Mucosa of descending colon (tissue), 3 donors: ENCODE results near the gene TEC. TPM values are rescaled to one million over a fixed set of nuclear protein-coding genes. Genes with fewer than 3 reads are reported as not detected.

Experiments used
- ATAC-seq: fragments of 200-7000 bp; cut with Tn5 transposase; one replicate; pipeline ENCODE4 v1.9.1; 2020; ENCODE audit warnings: mild to moderate bottlenecking, moderate library complexity
- DNase-seq, 3 donors: peaks; one replicate each; pipeline ENCODE4 v3.0.0-alpha.2; 2020
- H3K36me3 ChIP-seq: fragments of 200-600 bp; one replicate; pipeline ENCODE4 v1.8.0; 2021; ENCODE audit warnings: low read depth, mild to moderate bottlenecking
- H3K4me1 ChIP-seq: fragments of 200-600 bp; one replicate; pipeline ENCODE4 v1.8.0; 2021; ENCODE audit warnings: low read depth, mild to moderate bottlenecking
- H3K4me3 ChIP-seq: fragments of 200-600 bp; one replicate; pipeline ENCODE4 v1.8.0; 2021; ENCODE audit warnings: mild to moderate bottlenecking
- H3K9me3 ChIP-seq: fragments of 200-600 bp; one replicate; pipeline ENCODE4 v1.8.0; 2021; ENCODE audit warnings: mild to moderate bottlenecking
- intact Hi-C, 2 donors: fragments of 100-400 bp; cut with DNase I in 1 of 2; cut with micrococcal nuclease in 1 of 2; formaldehyde crosslinking; loops; one replicate each; pipeline versions ENCODE4 v1.11.0 to v1.11.1; 2022; cut with DNase I, micrococcal nuclease
- total RNA-seq, 3 donors: library from RNA; stranded (reverse); fragmentation: NEBNext Ultra II Directional in 2 of 3; extraction: Animal tissue kit (Norgen Biotek cat#: 25700) in 2 of 3; gene quantifications; one replicate each; pipeline versions ENCODE4 v1.2.1 to v1.2.4, GENCODE V29; 2021 to 2023
- TF ChIP-seq, protein P1 (sequence below): fragments of 200-600 bp; IDR thresholded peaks from one replicate; pipeline ENCODE4 v1.8.0; 2022; ENCODE audit warnings: antibody characterized with exemption, mild to moderate bottlenecking
- donor health status: DM: no; HTN: no; CAD: no; lungs with moderate emphysema.
- donor health status: DM: no; HTN: no; CAD: no.
- donor health status: DM: no; HTN: yes; CAD: no.

Gene TEC
- total RNA-seq, 3 donors from 2014 or later: 3.4 to 4.0 (median 3.8) TPM

DNA sequence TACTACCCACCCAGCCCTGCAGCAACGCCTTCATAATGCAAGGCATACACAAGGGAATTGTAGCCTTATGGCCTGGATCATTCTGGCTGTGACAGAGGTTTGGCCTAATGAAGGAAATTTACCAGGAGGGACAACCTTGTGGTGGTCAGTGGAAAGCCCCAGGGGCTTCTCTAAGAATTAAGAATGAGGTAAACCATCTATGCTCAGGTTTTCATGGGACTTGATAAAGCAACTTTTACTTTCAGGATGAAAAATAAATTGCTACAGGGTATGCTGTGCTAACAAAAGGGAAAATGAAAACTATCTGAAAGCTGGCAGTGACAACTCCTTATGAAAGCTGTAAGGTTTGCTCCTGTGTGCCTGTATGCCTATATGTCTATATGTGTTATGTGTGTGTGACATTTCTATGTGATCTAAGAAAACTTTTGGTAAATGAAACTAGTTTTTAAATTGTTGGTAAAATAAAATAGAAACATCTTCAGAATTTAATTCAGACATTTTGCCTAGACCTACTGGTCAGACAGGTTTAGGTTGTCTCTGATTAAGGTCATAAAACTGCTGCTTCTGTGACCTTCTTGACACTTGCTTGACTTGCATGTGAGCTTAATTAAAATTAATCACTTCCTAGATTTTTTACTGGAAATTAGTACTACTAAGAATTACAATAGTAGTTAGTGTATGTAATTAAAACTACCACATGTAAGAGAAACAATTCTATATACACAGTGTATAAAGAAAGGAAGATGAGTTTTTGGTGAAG, 115.7 kb downstream of the TEC start:
- no peaks in the 10 kb centered on the region for H3K4me1 ChIP-seq
- H3K9me3 ChIP-seq: peaks cover 25% of the 10 kb centered on the region
- no peaks in the 10 kb centered on the region for H3K36me3 ChIP-seq
- TF ChIP-seq, protein P1, sequence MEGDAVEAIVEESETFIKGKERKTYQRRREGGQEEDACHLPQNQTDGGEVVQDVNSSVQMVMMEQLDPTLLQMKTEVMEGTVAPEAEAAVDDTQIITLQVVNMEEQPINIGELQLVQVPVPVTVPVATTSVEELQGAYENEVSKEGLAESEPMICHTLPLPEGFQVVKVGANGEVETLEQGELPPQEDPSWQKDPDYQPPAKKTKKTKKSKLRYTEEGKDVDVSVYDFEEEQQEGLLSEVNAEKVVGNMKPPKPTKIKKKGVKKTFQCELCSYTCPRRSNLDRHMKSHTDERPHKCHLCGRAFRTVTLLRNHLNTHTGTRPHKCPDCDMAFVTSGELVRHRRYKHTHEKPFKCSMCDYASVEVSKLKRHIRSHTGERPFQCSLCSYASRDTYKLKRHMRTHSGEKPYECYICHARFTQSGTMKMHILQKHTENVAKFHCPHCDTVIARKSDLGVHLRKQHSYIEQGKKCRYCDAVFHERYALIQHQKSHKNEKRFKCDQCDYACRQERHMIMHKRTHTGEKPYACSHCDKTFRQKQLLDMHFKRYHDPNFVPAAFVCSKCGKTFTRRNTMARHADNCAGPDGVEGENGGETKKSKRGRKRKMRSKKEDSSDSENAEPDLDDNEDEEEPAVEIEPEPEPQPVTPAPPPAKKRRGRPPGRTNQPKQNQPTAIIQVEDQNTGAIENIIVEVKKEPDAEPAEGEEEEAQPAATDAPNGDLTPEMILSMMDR: no peak
- ATAC-seq (no peak), DNase-seq (no peak)
- intact Hi-C loops: no loop called here
- H3K4me3 ChIP-seq: no peak overlapping the region

DNA sequence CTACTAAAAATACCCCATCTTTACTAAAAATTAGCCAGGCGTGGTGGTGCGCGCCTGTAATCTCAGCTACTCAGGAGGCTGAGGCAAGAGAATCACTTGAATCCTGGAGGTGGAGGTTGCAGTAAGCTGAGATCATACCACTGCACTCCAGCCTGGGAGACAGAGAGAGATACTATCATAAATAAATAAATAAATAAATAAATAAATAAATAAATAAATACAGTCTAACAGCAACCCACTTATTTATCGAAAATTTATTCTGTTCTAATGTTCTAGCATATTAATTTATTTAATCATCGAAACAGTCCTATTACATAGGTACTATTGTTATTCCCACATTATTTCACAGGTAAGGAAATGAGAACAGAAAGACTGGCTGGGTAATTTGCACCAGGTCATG, 117.4 kb downstream of the TEC start:
- no peaks in the 10 kb centered on the region for H3K4me1 ChIP-seq
- H3K4me3 ChIP-seq: no peak overlapping the region
- H3K36me3 ChIP-seq: no peaks in the 10 kb centered on the region
- DNase-seq (no peak), ATAC-seq (no peak)
- intact Hi-C loops: no loop called here
- peaks cover 25% of the 10 kb centered on the region for H3K9me3 ChIP-seq
- TF ChIP-seq, protein P1: no peak

GRCh38 chr4:48149827-48150370, 119.7 kb downstream of the TEC start:
- no peak for DNase-seq
- H3K9me3 ChIP-seq: peaks cover 14% of the 10 kb centered on the region
- H3K4me3 ChIP-seq: no peak overlapping the region
- H3K4me1 ChIP-seq: no peaks in the 10 kb centered on the region
- no peaks in the 10 kb centered on the region for H3K36me3 ChIP-seq
- TF ChIP-seq, protein P1: no peak
- ATAC-seq: no peak
- intact Hi-C loops: no loop called here

- TF ChIP-seq, protein P1: no peak
- H3K36me3 ChIP-seq: no peaks in the 10 kb centered on the region
- DNase-seq (no peak), ATAC-seq (no peak)
- no peaks in the 10 kb centered on the region for H3K4me1 ChIP-seq
- intact Hi-C loops: no loop called here
- H3K4me3 ChIP-seq: no peak overlapping the region
- no peaks in the 10 kb centered on the region for H3K9me3 ChIP-seq
These were observed 122.0 kb downstream of the TEC start for GRCh38 chr4:48147621-48148020.

DNA sequence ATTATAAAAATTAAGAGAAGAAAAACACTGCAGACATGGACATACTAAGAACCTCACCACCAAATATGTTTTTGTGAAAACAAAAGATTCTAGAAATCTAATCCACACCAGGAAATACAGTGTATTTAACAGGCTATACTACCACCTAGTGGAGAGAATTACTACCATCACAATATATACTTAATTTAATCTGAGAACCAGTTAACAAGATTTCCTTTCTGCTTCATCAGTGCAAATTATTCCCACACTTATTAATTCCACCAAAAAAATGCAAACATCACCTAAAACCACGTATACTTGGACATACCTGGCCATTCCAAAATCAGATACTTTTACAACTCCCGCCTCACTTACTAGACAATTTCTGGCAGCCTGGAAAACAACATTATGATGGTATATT, 128.6 kb downstream of the TEC start:
- intact Hi-C loops: no loop called here
- DNase-seq: no peak
- ATAC-seq: peak; percentile 61

More for the DNA sequence above, 128.6 kb downstream of the TEC start:
- Histone ChIP-seq H3K4me3 (no peak overlapping the region), H3K36me3 (no peaks in the 10 kb centered on the region), H3K9me3 (no peaks in the 10 kb centered on the region), H3K4me1 (no peaks in the 10 kb centered on the region)
- TF ChIP-seq, protein P1: peak; percentile 22
